Stomach smooth muscle (tissue), 2 donors: Measurements from ENCODE around the gene NEIL1.
"Not testable (repeated sequence)": the region's sequence is repeated elsewhere in the genome, so short reads cannot be mapped to it uniquely, and the experiment has no call there.

Experiments used
- H3K27ac ChIP-seq: one replicate; pipeline ENCODE4 v1.7.0; 2013; ENCODE audit warnings: mild to moderate bottlenecking, low read length, inconsistent platforms
- H3K27me3 ChIP-seq, 2 donors: one replicate each; pipeline ENCODE4 v1.7.0; 2013; ENCODE audit warnings: low read length in 2 of 2; ENCODE audit not compliant: insufficient read depth in 2 of 2, control insufficient read depth in 1 of 2
- H3K36me3 ChIP-seq, 2 donors: one replicate each; pipeline ENCODE4 v1.7.0; 2013; ENCODE audit warnings: low read length in 2 of 2; ENCODE audit not compliant: control insufficient read depth in 2 of 2, insufficient read depth in 2 of 2
- H3K4me1 ChIP-seq: one replicate; pipeline ENCODE4 v1.7.0; 2013; ENCODE audit warnings: low read length; ENCODE audit not compliant: control insufficient read depth, insufficient read depth
- H3K4me3 ChIP-seq, 2 donors: one replicate each; pipeline ENCODE4 v1.7.0; 2013; ENCODE audit warnings: low read length in 2 of 2
- H3K9ac ChIP-seq, 2 donors: one replicate each; pipeline ENCODE4 v1.7.0; 2013; ENCODE audit warnings: low read length in 2 of 2, mild to moderate bottlenecking in 1 of 2
- H3K9me3 ChIP-seq, 2 donors: one replicate each; pipeline ENCODE4 v1.7.0; 2013; ENCODE audit warnings: low read length in 2 of 2; ENCODE audit not compliant: control insufficient read depth in 2 of 2
- donor health status: healthy.
- donor health status: Pancreatic carcinoma.

Gene NEIL1

DNA sequence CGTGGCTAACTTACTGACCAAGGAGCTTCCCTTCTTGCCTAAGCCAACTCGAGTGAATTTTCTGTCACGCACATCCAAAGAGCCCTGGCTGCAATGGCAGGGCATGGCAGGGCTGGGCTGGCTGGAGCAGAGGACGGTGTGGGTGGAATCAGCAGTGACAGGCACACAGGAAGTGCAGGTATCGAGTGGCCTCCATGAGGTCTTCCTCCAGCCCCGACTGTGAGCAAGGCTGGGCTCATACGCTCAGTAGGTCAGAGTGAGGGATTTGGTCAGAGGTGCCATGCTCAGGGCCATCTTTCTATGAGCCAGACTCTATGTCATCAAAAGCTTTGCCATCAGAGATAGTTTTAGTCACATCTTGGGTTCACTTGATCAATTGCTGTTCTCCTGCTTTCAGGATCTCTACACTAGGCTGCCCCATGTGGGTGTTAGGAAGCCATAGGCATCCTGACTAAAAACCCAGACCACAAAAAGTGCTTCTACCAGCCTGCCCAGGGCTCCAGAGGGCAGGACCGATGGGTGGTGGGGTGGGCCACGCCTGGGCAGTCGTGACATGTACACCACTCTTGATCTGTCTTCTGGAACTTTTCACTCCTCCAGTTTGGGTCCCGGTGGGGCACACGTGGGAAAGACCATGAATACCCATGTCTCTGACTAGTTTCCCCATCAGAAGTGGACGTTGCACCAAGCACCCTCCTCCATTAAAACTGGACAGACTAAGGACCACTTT, 33.6 kb upstream of the NEIL1 start:
- Histone ChIP-seq H3K9ac (no peak overlapping the region), H3K27me3 (peaks cover 2 to 4% of the 10 kb centered on the region in 2 donors), H3K4me1 (no peaks in the 10 kb centered on the region), H3K4me3 (no peak overlapping the region), H3K27ac (no peak overlapping the region), H3K9me3 (no peaks in the 10 kb centered on the region), H3K36me3 (no peaks in the 10 kb centered on the region)

DNA sequence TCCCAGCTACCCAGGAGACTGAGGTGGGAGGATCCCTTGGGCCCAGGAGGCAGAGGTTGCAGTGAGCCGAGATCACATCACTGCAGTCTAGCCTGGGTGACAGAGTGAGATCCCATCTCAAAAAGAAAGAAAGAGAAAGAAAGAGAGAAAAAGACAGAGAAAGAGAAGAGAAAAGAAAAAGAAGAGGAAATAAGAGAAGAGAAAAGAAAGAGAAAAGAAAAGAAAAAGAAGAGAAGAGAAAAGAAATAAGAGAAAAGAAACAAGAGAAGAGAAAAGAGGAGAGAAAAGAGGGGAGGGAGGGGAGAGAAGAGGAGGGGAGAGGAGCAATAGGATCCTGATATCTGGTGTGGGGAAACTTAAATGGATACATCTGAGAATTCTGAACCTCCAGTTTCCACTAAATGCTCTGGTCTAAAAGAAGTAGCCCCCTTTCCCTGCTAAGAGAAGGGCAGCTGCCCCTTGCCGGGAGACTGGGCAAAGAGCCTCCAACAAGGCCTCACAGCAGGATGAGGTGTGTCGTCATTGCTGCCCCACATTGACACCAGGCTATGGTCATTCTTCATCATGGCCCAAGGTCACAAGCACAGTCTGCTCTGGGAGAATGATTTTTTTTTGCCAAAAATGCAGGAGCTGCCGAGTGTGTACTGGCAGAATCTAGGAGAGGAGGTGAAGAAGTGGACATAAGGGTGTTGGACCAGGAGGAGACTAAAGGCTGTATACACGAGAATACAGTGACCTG, 32.1 kb upstream of the NEIL1 start:
- Histone ChIP-seq H3K9me3 (no peaks in the 10 kb centered on the region), H3K9ac (no peak overlapping the region), H3K27ac (no peak overlapping the region), H3K4me3 (no peak overlapping the region), H3K4me1 (no peaks in the 10 kb centered on the region), H3K36me3 (no peaks in the 10 kb centered on the region), H3K27me3 (peaks cover 0 to 2% of the 10 kb centered on the region in 2 donors)

DNA sequence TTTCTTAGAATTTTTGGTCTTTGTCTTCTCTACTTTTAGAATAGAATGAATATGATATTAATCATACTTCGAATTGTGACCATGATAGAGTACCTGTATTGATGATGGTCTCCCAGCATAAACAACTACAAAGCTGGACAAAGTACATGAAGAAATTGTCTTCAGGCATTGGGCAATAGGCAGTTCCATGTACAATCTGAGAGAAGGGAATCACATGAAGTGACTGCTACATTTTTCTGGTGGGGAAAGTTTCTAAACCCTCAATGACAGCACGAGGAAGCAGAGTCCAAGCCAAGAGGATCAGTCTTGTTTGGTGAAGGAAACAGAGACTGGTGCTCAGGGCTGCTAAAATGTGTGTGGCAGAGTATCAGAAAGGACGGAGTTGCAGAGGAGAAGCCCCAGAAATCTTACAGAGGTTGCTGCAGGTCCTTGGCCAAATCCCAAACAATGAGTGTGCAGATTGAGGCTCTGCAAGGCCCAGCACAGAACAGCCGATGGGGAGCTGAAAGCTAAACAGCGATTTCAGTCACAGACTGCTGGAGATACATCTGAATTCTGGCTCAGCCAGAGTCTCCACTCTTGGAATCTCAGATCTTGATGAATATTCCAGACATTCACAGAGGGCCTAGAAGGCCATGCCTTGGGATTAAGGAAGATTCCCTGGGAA, 27.5 kb upstream of the NEIL1 start:
- not testable (repeated sequence) for H3K27me3 ChIP-seq, H3K9ac ChIP-seq, H3K4me3 ChIP-seq, H3K9me3 ChIP-seq, H3K4me1 ChIP-seq, H3K27ac ChIP-seq, H3K36me3 ChIP-seq

DNA sequence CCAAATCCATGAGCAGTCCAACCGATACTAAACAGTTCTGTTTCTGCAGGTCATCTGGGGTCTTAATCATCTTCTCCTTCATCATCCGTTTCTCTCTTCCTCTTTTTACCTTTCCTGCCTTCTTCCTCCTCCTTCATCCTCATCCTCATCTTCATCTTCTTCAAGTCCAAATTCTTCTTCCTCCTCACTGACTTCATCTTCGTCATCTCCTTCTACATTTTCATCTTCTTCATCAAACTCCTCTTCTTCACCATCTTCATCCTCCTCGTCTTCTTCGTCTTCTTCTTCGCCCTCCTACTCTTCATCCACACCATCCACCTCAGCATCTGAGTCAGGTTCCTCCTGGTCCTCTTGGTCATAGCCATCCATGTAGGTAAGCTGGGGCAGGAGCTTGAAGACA, 25.1 kb upstream of the NEIL1 start:
- H3K9me3 ChIP-seq: no peaks in the 10 kb centered on the region

DNA sequence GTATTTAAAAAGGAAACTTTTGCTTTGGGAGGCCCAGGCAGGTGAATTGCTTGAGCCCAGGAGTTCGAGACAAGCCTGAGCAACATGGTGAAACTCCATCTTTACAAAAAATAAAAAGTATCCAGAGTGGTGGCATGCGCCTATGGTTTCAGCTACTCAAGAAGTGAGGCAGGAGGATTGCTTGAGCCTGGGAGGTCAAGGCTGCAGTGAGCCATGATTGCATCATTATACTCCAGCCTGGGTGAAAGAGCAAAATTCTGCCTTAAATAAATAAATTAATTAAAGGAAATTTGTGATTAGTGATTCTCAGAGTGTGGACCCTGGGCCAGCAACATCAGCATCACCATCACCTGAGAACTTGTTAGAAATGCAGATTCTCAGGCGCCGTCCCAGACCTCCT, 20.9 kb upstream of the NEIL1 start:
- Histone ChIP-seq H3K4me3 (no peak overlapping the region), H3K9me3 (no peaks in the 10 kb centered on the region), H3K9ac (no peak overlapping the region), H3K27me3 (no peaks in the 10 kb centered on the region), H3K36me3 (no peaks in the 10 kb centered on the region), H3K27ac (no peak overlapping the region), H3K4me1 (no peaks in the 10 kb centered on the region)

More for the DNA sequence above, 25.1 kb upstream of the NEIL1 start:
- Histone ChIP-seq H3K4me1 (no peaks in the 10 kb centered on the region), H3K4me3 (no peak overlapping the region), H3K27me3 (no peaks in the 10 kb centered on the region), H3K9ac (no peak overlapping the region), H3K36me3 (no peaks in the 10 kb centered on the region), H3K27ac (no peak overlapping the region)

DNA sequence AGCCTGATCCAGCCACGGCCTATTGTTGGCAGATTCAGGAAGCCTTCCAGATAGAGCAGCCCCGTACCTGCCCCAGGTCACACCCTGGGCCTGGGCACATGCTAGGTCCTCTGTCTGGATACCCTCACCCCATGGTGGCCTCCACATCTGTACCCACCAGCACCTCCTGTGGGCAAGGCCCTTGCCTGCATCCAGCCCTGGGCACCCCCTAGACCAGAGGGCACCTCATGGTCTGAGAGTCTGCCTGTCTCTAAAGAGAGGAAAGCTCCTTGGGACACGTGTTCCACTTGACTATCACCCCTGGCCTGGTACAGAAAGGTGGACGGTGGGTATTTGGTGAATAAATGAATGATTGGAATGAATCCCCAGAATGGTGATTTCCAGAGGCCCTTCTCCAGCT, 19.8 kb upstream of the NEIL1 start:
- Histone ChIP-seq H3K4me1 (no peaks in the 10 kb centered on the region), H3K9me3 (no peaks in the 10 kb centered on the region), H3K36me3 (no peaks in the 10 kb centered on the region), H3K4me3 (no peak overlapping the region), H3K27ac (no peak overlapping the region), H3K9ac (no peak overlapping the region), H3K27me3 (no peaks in the 10 kb centered on the region)

DNA sequence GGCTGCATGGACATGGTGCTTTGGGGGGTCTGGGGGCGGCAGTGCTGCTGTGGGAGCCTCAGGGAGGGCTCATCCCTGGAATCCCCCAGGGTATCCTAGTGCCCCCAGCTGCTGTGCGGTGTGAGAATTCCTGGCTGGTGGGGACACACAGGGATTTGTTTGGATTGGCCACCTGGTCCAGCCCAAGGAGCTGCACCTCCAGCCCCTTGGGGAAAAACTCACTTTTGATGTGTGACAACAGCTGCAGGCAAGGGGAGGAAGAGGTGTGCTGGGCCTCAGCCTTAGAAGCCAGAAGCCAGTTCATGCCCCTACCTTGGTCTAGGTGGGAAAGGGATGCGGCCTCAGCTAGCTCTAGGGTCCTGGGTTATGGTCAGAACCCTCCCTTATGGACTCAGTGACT, 19.3 kb upstream of the NEIL1 start:
- H3K4me1 ChIP-seq: no peaks in the 10 kb centered on the region
- H3K27ac ChIP-seq: no peak overlapping the region
- H3K36me3 ChIP-seq: no peaks in the 10 kb centered on the region
- H3K4me3 ChIP-seq: no peak overlapping the region
- H3K27me3 ChIP-seq: no peaks in the 10 kb centered on the region
- H3K9me3 ChIP-seq: no peaks in the 10 kb centered on the region
- H3K9ac ChIP-seq: no peak overlapping the region

DNA sequence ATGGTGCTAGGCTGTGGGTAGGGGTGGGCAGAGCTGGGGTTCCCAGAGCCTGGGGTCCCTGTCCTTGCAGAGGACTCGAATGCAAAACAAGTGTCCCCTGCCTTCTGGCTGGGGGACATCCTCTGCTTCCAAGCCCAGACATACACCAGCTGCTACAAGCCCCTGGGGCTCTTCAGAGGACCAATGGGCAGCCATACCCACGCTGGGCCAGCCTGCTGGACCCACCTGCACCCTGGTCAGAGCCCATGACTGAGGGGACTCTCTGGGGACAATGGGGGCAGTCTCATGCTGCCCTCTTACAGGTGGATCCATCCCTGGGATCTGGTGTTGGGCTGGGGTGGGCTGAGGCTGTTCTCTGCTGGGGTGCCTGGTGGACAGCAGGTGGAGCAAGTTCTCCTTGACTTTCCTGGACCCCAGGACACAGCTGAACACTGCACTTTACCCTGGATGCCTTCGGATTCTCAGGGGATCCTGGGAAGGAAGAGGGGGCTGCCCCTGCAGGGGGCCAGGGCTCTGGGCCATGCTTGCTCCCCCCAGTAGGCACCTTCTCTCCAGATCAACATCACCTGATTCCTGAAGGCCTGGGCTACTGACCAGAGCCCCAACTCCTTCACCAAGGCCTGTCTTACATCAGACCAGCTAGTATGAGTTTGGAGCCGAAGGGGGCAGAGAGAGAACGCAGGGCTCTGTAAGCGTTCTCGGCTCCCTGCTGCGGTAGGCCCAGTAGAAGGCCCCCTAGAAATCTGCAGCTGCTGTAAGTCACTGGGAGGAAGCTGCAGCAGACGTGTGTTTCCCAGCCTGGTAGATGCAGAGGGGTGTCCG, 18.1 kb upstream of the NEIL1 start:
- Histone ChIP-seq H3K9ac (no peak overlapping the region), H3K27ac (no peak overlapping the region), H3K27me3 (no peaks in the 10 kb centered on the region), H3K4me3 (no peak overlapping the region), H3K9me3 (no peaks in the 10 kb centered on the region), H3K4me1 (no peaks in the 10 kb centered on the region), H3K36me3 (no peaks in the 10 kb centered on the region)

DNA sequence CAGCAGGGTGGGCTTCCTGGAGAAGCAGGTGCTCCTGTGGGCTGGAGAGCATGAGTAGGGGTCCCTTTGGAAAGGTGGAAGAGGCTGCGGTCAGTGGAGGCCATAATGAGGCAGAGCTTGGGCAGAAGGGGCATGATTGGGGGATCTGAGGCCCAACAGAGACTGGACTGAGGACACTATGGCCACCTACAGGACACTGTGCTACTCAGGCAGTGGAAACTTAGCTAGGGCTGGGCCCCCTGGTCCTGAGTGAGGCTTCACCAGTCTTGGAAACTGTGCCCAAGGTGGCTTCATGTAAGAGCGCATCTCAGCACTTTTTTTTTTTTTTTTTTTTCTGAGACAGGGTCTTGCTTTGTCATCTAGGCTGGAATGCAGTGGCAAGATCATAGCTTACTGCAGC, 17.3 kb upstream of the NEIL1 start:
- Histone ChIP-seq H3K9ac (no peak overlapping the region), H3K4me1 (no peaks in the 10 kb centered on the region), H3K4me3 (no peak overlapping the region)

DNA sequence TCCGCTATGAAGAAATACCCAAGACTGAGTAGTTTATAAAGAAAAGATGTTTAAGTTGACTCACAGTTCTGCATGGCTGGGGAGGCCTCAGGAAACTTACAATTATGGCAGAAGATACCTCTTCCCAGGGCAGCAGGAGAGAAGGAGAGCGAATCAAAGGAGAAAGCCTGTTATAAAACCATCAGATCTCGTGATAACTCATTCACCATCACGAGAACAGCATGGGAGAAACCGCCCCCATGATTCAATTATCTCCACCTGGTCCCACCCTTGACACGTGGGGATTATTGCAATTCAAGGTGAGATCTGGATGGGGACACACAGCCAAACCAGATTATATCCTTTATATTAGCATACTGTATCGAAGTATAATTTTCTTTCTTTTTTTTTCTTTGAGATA, 14.7 kb upstream of the NEIL1 start:
- not testable (repeated sequence) for H3K36me3 ChIP-seq, H3K4me1 ChIP-seq, H3K9me3 ChIP-seq, H3K9ac ChIP-seq, H3K27me3 ChIP-seq, H3K27ac ChIP-seq, H3K4me3 ChIP-seq

More for the DNA sequence above, 17.3 kb upstream of the NEIL1 start:
- H3K27ac ChIP-seq: no peak overlapping the region
- no peaks in the 10 kb centered on the region for H3K9me3 ChIP-seq
- no peaks in the 10 kb centered on the region for H3K36me3 ChIP-seq
- H3K27me3 ChIP-seq: no peaks in the 10 kb centered on the region
